ENCODE data around the gene NSMCE3. TPM values are rescaled to one million over a fixed set of nuclear protein-coding genes. Genes with fewer than 3 reads are reported as not detected.
"Not testable (repeated sequence)": the region's sequence is repeated elsewhere in the genome, so short reads cannot be mapped to it uniquely, and the experiment has no call there.

NSMCE3 gene
- total and polyA plus RNA-seq, 2 donors: 8.5 to 10.2 TPM

DNA sequence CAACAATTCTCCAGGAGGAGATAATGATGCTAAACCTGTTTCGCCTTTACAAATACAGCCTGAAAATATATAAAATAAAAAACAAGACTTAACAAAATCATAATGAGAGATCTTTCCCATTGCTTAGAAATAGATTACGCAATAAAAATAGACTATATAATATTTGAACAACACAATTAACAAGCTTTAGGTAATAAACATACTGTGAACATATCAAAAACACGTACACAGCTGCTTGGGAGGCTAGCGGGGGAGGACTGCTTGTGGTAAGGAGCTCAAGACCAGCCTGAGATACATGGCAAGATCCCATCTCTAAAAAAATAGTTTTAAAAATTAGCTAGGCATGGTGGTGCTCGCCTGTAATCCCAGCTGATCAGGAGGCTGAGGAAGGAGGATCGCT, 8.7 kb downstream of the NSMCE3 start:
- no peak overlapping the region for H3K27ac ChIP-seq (ENCODE audit: low read depth)
- WGBS: 96% methylated on average over 6 of the region's 6 CpGs
- no peaks in the 10 kb centered on the region for H3K36me3 ChIP-seq (ENCODE audit: insufficient read depth)
- H3K4me3 ChIP-seq (ENCODE audit: low read depth, low read length): no peak overlapping the region
- no peaks in the 10 kb centered on the region for H3K4me1 ChIP-seq (ENCODE audit: insufficient read depth)
- DNase-seq (ENCODE audit: extremely low spot score): no peak

DNA sequence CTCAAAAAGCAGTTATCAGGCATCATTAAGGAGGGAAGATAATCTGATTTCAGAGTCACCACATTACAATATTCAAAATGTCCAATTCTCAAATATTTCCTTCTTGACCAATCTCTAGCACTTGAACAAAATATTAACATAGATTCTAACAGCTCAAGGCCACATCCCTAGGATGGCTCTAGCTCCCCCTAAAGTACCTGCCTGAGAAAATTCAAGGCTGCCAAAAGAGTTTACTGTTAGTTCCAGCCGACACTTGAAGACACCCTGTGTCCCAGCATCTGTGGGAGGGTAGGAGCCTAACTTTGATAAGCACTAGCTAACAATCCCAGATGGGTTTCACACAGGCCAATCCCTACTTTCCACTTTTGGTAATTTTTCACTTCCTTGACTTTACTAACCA, 10.4 kb downstream of the NSMCE3 start:
- H3K4me3 ChIP-seq (ENCODE audit: low read depth, low read length): no peak overlapping the region
- WGBS: 0% methylated on average over 1 of the region's 1 CpG
- no peaks in the 10 kb centered on the region for H3K4me1 ChIP-seq (ENCODE audit: insufficient read depth)
- no peaks in the 10 kb centered on the region for H3K36me3 ChIP-seq (ENCODE audit: insufficient read depth)
- no peak overlapping the region for H3K27ac ChIP-seq (ENCODE audit: low read depth)
- no peak for DNase-seq (ENCODE audit: extremely low spot score)

DNA sequence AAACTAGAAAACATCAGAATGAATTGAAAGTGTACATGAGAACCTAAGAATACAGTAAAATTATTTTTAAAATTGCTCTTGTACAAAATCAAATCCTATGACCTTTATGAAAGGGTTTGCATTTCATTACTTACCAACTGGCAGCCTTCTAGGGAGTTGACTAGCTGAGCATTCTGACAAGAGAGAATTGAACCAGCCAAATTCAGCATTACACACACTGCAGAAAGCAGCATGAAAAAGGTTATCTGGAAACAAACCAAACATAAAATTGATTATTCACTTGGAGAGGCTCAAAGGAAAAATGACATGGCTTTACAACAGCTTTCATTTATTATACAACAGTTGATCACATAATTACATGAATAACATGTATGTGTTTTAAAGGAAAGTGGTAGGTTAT, 17.4 kb downstream of the NSMCE3 start:
- no peak for DNase-seq (ENCODE audit: extremely low spot score)
- no peaks in the 10 kb centered on the region for H3K36me3 ChIP-seq (ENCODE audit: insufficient read depth)
- H3K4me3 ChIP-seq (ENCODE audit: low read depth, low read length): no peak overlapping the region
- H3K4me1 ChIP-seq (ENCODE audit: insufficient read depth): no peaks in the 10 kb centered on the region
- no peak overlapping the region for H3K27ac ChIP-seq (ENCODE audit: low read depth)

DNA sequence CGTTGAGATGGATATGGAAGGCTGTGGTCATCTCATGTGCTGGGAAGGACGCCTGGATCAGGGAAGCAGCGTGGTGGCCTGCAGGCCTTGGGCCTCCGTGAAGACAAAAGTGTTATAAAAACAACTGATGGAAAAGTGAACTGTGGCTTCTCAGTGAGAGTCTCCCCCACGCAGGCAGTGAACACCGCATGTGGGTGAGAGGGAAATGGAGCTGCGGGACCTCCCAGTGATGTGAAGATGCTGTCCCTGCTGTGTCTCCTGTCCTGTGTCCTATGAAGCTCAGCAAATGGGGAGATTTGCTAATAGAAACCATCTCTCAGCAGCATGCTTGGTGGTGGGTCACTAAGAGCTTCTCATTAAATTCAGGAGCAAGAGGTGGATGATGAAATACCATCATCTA, 25.1 kb downstream of the NSMCE3 start:
- 88% methylated on average over 7 of the region's 7 CpGs for WGBS
- DNase-seq (ENCODE audit: extremely low spot score): no peak
- no peak overlapping the region for H3K4me3 ChIP-seq (ENCODE audit: low read depth, low read length)
- H3K36me3 ChIP-seq (ENCODE audit: insufficient read depth): no peaks in the 10 kb centered on the region
- H3K4me1 ChIP-seq (ENCODE audit: insufficient read depth): no peaks in the 10 kb centered on the region
- H3K27ac ChIP-seq (ENCODE audit: low read depth): no peak overlapping the region

DNA sequence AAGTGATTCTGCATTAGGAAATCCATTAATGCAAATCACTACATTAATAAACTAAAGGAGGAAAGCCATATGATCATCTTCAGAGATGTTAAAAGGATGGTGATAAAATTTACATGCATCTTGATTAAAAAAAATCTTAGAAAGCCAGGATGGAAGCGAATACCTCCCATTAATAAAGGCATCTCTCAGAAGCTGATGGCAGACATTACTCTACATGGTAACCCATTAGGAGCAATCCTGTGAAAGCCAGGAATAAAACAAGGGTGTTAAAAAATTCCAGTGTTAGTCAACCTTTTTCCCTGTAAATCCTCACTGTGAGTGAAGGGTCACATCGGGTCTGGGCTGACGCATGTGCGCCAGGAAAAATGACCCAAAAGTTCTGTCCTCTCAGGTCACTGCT, 25.5 kb downstream of the NSMCE3 start:
- H3K36me3 ChIP-seq (ENCODE audit: insufficient read depth): no peaks in the 10 kb centered on the region
- no peak overlapping the region for H3K4me3 ChIP-seq (ENCODE audit: low read depth, low read length)
- no peaks in the 10 kb centered on the region for H3K4me1 ChIP-seq (ENCODE audit: insufficient read depth)
- 88% methylated on average over 4 of the region's 4 CpGs for WGBS
- DNase-seq (ENCODE audit: extremely low spot score): no peak
- H3K27ac ChIP-seq (ENCODE audit: low read depth): no peak overlapping the region

DNA sequence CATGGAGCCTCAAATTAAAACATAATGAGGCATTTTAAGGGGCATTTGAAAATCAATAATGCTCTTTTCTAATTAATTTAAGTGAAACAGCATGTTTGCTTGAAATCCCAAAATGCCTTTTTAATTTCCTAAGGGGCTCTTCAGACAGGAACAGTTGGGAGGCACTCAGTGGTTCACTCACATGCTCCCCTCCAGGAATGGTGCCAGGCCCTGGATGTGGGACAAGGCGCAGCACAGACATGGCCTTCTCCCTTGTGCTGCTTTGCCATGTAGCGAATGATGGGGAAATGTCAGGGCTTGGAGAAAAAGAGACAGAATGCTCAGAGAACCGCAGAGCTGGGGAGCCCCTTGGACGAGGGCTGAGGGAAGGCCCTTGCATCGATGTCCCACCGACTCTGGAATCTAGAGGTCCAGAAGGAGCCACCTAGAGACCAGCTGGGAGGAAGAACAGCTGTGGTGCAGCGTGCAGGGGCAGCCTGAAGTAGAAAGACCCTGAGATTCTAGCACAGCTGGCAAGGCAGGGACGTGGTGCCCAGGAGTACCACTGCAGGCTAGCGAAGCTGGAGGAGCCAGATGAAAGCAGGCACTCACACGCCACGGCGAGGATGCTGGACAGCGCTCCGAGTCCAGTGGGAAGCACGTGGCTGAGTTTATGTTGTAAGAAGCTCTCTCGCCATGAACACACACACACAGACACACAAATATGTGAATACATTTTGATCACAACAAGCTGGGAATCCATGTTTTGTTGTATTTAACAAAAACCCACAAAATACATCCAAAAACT, 27.0 kb downstream of the NSMCE3 start:
- H3K4me1 ChIP-seq (ENCODE audit: insufficient read depth): no peaks in the 10 kb centered on the region
- no peaks in the 10 kb centered on the region for H3K36me3 ChIP-seq (ENCODE audit: insufficient read depth)
- H3K4me3 ChIP-seq (ENCODE audit: low read depth, low read length): no peak overlapping the region
- WGBS: 63% methylated on average over 16 of the region's 16 CpGs
- no peak for DNase-seq (ENCODE audit: extremely low spot score)
- H3K27ac ChIP-seq (ENCODE audit: low read depth): no peak overlapping the region

DNA sequence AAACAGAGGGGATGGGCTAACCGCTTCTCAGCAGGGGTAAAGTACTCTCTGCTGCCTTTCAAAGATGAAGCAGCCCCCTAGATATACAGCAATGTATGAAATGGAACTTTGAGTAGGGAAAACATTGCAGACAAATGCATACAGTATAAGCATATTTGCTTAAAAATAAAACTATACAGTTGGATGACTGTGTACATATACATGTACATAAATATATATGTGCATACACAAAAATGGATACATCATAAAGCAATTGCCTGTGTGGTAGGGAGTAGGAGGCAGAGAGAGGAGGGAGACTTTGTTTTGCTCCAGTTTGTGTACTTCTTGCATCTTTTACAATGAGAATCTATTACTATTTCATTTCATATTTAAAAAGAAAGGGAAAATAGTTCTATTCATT, 28.4 kb downstream of the NSMCE3 start:
- Histone ChIP-seq H3K4me1 (ENCODE audit: insufficient read depth) (no peaks in the 10 kb centered on the region), H3K27ac (ENCODE audit: low read depth) (no peak overlapping the region), H3K4me3 (ENCODE audit: low read depth, low read length) (no peak overlapping the region), H3K36me3 (ENCODE audit: insufficient read depth) (no peaks in the 10 kb centered on the region)
- DNase-seq (ENCODE audit: extremely low spot score): no peak
- 94% methylated on average over 1 of the region's 1 CpG for WGBS

DNA sequence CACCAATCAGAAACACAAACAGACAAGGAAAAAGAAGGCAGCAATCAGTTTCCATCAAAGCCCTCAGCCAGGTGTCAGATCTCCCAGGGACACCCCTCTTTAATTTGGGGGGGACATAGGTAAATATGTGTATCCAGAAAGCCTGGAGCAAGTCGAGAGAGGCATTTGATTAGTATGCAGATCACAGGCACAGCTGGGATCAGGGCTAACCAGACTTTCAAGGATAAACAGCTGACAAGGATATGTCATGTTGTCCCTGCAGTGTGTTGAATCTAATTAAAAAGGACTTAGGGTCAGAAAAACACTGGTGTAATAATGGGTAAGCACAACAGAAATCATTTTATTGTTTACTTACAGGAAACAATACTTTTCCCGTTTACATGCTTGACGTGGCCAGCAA, 30.2 kb downstream of the NSMCE3 start:
- Histone ChIP-seq H3K4me3 (ENCODE audit: low read depth, low read length) (no peak overlapping the region), H3K4me1 (ENCODE audit: insufficient read depth) (no peaks in the 10 kb centered on the region), H3K36me3 (ENCODE audit: insufficient read depth) (no peaks in the 10 kb centered on the region), H3K27ac (ENCODE audit: low read depth) (no peak overlapping the region)
- WGBS: 53% methylated on average over 3 of the region's 3 CpGs
- no peak for DNase-seq (ENCODE audit: extremely low spot score)

DNA sequence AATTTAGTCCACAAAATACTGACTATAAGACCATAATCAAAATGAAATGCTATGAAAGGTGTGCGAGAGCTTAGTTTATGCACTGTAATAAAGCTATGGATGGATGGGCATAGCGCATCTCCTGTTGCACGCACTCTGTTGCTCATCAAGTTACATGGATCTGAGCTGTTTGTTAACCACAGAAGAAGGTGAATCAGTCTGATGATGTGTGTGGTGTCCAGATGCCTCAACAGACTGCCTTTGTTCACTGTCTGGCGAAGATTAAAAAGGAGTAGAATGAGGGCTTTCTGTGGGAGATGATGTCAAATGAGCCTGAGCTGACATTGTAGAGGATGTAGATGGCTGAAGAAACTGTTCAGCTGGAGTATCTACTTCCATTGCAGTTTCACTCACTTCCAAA, 36.1 kb downstream of the NSMCE3 start:
- no peak for DNase-seq (ENCODE audit: extremely low spot score)
- no peaks in the 10 kb centered on the region for H3K36me3 ChIP-seq (ENCODE audit: insufficient read depth)
- no peak overlapping the region for H3K27ac ChIP-seq (ENCODE audit: low read depth)
- WGBS: 93% methylated on average over 4 of the region's 4 CpGs
- H3K4me1 ChIP-seq (ENCODE audit: insufficient read depth): no peaks in the 10 kb centered on the region
- H3K4me3 ChIP-seq (ENCODE audit: low read depth, low read length): no peak overlapping the region

DNA sequence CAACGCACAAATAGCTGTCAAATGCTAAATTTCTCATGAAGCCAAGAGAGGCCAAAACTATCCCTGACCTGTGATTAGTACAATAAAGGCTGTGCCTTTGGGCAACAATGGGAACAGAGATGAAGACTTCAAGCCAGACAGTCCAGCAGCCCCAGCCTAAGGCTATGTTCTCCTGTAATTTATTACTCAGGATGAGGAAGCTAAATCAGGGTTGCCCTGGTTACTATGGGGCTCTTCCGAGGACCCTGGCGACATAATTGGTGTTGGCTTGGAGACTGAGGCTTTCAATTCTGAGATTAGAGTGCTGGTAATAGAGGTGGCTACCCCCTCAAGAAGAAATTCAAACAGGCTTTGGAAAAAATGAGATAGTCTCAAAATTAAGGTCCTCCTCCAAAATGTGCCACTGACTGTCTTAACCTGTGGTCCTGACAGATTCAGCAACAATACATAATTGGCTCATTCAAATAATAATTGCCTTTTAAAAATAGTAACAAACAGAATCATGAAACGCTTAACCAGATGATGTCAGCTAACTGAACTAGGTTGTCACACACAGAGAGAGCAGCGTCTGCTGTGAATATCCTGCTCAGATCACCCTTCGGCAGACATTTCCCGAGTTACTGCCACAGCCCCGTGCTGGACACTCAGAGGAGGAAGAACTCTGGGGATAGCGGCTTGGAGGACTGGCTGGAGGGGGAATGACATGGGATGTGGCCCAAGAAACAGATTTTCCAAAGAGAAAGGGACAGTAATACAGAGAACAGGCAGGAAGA, 43.0 kb downstream of the NSMCE3 start:
- WGBS: 51% methylated on average over 9 of the region's 9 CpGs
- H3K36me3 ChIP-seq (ENCODE audit: insufficient read depth): no peaks in the 10 kb centered on the region
- DNase-seq (ENCODE audit: extremely low spot score): peak; percentile 13

DNA sequence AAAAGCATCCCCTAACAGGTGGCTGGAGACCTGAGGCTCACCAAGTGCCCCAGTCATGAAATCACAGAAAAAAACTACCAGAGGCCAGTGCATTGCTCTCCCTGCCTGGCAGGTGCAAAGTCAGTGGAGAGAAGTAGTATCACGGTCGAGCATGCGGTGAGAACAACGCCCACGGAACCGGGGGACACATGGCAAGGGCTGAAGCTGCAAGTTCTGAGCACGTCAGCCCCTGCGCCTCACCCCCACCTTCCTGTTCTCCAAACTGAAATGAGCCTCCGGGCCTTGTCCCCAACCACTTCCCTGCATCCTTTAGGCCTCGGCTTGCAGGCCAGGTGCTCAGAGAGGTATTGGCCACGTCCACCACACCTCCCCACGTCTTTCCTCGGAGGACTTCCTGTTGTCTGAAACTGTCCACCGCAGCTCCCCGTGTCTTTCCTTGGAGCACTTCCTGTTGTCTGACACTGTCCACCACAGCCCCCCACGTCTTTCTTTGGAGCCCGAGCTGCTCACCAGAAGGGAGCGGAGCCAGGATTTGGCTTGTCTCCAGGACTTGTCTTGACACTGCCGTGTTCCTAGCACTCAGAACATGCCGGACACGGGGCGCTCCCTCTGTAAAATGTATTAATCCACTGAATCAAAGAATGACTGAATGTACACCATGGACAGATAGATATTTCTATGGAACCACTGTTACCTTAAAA, 43.9 kb downstream of the NSMCE3 start:
- H3K27ac ChIP-seq (ENCODE audit: low read depth): no peak overlapping the region
- 59% methylated on average over 22 of the region's 22 CpGs for WGBS
- H3K4me1 ChIP-seq (ENCODE audit: insufficient read depth): no peaks in the 10 kb centered on the region
- no peak for DNase-seq (ENCODE audit: extremely low spot score)
- no peak overlapping the region for H3K4me3 ChIP-seq (ENCODE audit: low read depth, low read length)
- no peaks in the 10 kb centered on the region for H3K36me3 ChIP-seq (ENCODE audit: insufficient read depth)

More for the DNA sequence above, 43.0 kb downstream of the NSMCE3 start:
- no peak overlapping the region for H3K4me3 ChIP-seq (ENCODE audit: low read depth, low read length)
- no peak overlapping the region for H3K27ac ChIP-seq (ENCODE audit: low read depth)
- H3K4me1 ChIP-seq (ENCODE audit: insufficient read depth): no peaks in the 10 kb centered on the region

DNA sequence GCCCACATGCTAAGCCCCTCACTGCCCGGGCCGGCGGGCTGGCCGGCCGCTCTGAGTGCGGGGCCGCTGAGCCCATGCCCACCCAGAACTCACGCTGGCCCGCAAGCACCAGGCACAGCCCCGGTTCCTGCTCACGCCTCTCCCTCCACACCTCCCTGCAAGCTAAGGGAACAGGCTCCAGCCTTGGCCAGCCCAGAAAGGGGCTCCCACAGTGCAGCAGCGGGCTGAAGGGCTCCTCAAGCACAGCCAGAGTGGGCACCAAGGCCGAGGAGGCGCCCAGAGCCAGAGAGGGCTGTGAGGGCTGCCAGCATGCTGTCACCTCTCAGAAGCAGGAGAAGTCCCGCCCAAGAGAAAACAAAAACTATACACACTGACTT, 44.6 kb downstream of the NSMCE3 start:
- DNase-seq (ENCODE audit: extremely low spot score); H3K36me3 ChIP-seq (ENCODE audit: insufficient read depth); H3K4me1 ChIP-seq (ENCODE audit: insufficient read depth); H3K4me3 ChIP-seq (ENCODE audit: low read depth, low read length); H3K27ac ChIP-seq (ENCODE audit: low read depth): not testable (repeated sequence)
- WGBS: 99% methylated on average over 15 of the region's 15 CpGs

DNA sequence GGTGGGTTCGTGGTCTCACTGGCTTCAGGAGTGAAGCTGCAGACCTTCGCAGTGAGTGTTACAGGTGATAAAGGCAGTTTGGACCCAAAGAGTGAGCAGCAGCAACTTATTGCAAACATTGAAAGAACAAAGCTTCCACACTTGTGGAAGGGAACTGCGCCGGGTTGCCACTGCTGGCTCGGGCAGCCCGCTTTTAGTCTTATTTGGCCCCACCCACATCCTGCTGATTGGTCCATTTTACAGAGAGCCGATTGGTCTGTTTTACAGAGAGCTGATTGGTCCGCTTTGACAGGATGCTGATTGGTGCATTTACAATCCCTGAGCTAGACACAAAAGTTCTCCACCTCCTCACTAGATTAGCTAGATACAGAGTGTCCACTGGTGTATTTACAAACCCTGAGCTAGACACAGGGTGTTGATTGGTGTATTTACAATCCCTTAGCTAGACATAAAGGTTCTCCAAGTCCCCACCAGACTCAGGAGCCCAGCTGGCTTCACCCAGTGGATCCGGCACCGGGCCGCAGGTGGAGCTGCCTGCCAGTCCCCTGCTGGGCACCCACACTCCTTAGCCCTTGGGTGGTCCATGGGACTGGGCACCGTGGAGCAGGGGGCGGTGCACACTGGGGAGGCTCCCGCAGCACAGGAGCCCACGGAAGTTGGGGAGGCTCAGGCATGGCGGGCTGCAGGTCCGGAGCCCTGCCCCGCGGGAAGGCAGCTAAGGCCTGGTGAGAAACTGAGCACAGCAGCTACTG, 45.2 kb downstream of the NSMCE3 start:
- not testable (repeated sequence) for DNase-seq (ENCODE audit: extremely low spot score); H3K4me1 ChIP-seq (ENCODE audit: insufficient read depth); H3K27ac ChIP-seq (ENCODE audit: low read depth); H3K4me3 ChIP-seq (ENCODE audit: low read depth, low read length); H3K36me3 ChIP-seq (ENCODE audit: insufficient read depth)
- WGBS: 96% methylated on average over 19 of the region's 19 CpGs
